ENCODE measurements around the gene MUS81.

The MUS81 gene

GRCh38 chr11:65873318-65874156, 13.3 kb downstream of the MUS81 start:
- peak; percentile 95 to 97 for DNase-seq

- DNase-seq: peak; percentile 52 to 61
Measured at GRCh38 chr11:65879617-65880016, 19.4 kb downstream of the MUS81 start, which contains the start of gene CTSW. Gene CTSW, plus strand, starts transcription at chr11:65879837. Its CDS starts 18 bp downstream, at chr11:65879855.

GRCh38 chr11:65880027-65880426, 19.8 kb downstream of the MUS81 start:
- no peak for DNase-seq

GRCh38 chr11:65880844-65881421, 20.7 kb downstream of the MUS81 start:
- peak in 1 of 2 donors; percentile 35 for DNase-seq

- DNase-seq: no peak
Measured at GRCh38 chr11:65882120-65883057, 22.2 kb downstream of the MUS81 start.

GRCh38 chr11:65883058-65883761, 23.0 kb downstream of the MUS81 start:
- DNase-seq: no peak

- no peak for DNase-seq
Measured at GRCh38 chr11:65883786-65884715, 23.8 kb downstream of the MUS81 start.

- peak; percentile 84 to 87 for DNase-seq
Measured at GRCh38 chr11:65884716-65885092, 24.5 kb downstream of the MUS81 start.

- DNase-seq: no peak
Measured at GRCh38 chr11:65885231-65885630, 25.0 kb downstream of the MUS81 start.

- no peak for DNase-seq
Measured at GRCh38 chr11:65885808-65886536, 25.7 kb downstream of the MUS81 start.

- DNase-seq: no peak
Measured at GRCh38 chr11:65886826-65887722, 26.8 kb downstream of the MUS81 start.

GRCh38 chr11:65887723-65888162, 27.5 kb downstream of the MUS81 start:
- no peak for DNase-seq

- peak; percentile 95 to 96 for DNase-seq
Measured at GRCh38 chr11:65888163-65888814, 28.1 kb downstream of the MUS81 start, which contains the start of gene FIBP. Gene FIBP, minus strand, starts transcription at chr11:65888471. Its CDS starts 53 bp downstream, at chr11:65888418.

- peak; percentile 98 for DNase-seq
Measured at GRCh38 chr11:65890324-65891218, 30.3 kb downstream of the MUS81 start, which contains the start of gene CCDC85B. Gene CCDC85B, plus strand, starts transcription at chr11:65890673. Its CDS starts 111 bp downstream, at chr11:65890784.

GRCh38 chr11:65891219-65892136, 31.2 kb downstream of the MUS81 start:
- peak in 1 of 2 donors; percentile 37 for DNase-seq

GRCh38 chr11:65892137-65892540, 31.9 kb downstream of the MUS81 start:
- peak in 1 of 2 donors; percentile 39 for DNase-seq

All from CD4-positive, alpha-beta T cell treated with Interleukin-1 beta for 1 hour (primary cell).